Fibroblast of lung (primary cell): ENCODE data around the gene PDE4B. TPM values are rescaled to one million over a fixed set of nuclear protein-coding genes. Genes with fewer than 3 reads are reported as not detected.
A peak's percentile ranks its signal among the peaks of the same experiment; 100 is the strongest.

Experiments
- DNase-seq, 2 donors: peaks; one replicate each; pipeline versions ENCODE4 v3.0.0 to v3.0.0-alpha.2; 2010; ENCODE audit warnings: low read depth in 2 of 2
- H2AFZ ChIP-seq: 2 replicates; pipeline ENCODE4 v1.5.1; 2012; ENCODE audit warnings: low read length, control low read depth, inconsistent platforms
- H3K27ac ChIP-seq: 2 replicates; pipeline ENCODE4 v1.5.1; 2011; ENCODE audit warnings: low read length, control low read depth; ENCODE audit not compliant: insufficient read depth
- H3K27me3 ChIP-seq: 2 replicates; pipeline ENCODE4 v1.5.1; 2011; ENCODE audit warnings: mild to moderate bottlenecking, low read length; ENCODE audit not compliant: control insufficient read depth, insufficient read depth
- H3K36me3 ChIP-seq: 2 replicates; pipeline ENCODE4 v1.5.1; 2011; ENCODE audit warnings: low read length; ENCODE audit not compliant: control insufficient read depth, insufficient read depth
- H3K4me1 ChIP-seq: 2 replicates; pipeline ENCODE4 v1.5.1; 2011; ENCODE audit warnings: low read length; ENCODE audit not compliant: control insufficient read depth, insufficient read depth; ENCODE audit errors: extremely low read depth
- H3K4me2 ChIP-seq: 2 replicates; pipeline ENCODE4 v1.5.1; 2011; ENCODE audit warnings: low read length, control low read depth; ENCODE audit not compliant: insufficient read depth; ENCODE audit errors: extremely low read depth
- H3K4me3 ChIP-seq, 4 experiments: fragments of 200-600 bp in 1 of 4; sonication (generic) in 1 of 4; replicated peaks in 1 of 4; 2 replicates each; pipeline ENCODE4 v1.5.1; 2011 to 2016; ENCODE audit warnings: low read length in 4 of 4, low read depth in 3 of 4, mild to moderate bottlenecking in 3 of 4, control low read depth in 2 of 4, inconsistent platforms in 1 of 4, mixed read lengths in 1 of 4; ENCODE audit not compliant: insufficient read depth in 1 of 4; ENCODE audit errors: control extremely low read depth in 1 of 4
- H3K79me2 ChIP-seq: 2 replicates; pipeline ENCODE4 v1.5.1; 2012; ENCODE audit warnings: mild to moderate bottlenecking, low read length, inconsistent platforms; ENCODE audit not compliant: control insufficient read depth, insufficient read depth
- H3K9ac ChIP-seq: 2 replicates; pipeline ENCODE4 v1.5.1; 2011; ENCODE audit warnings: mild to moderate bottlenecking, low read length, control low read depth; ENCODE audit not compliant: insufficient read depth
- H3K9me3 ChIP-seq: 2 replicates; pipeline ENCODE4 v1.5.1; 2012; ENCODE audit warnings: low read depth, low read length; ENCODE audit not compliant: control insufficient read depth, insufficient read depth
- H4K20me1 ChIP-seq: 2 replicates; pipeline ENCODE4 v1.5.1; 2011; ENCODE audit warnings: low read length; ENCODE audit not compliant: control insufficient read depth, insufficient read depth; ENCODE audit errors: extremely low read depth
- CTCF ChIP-seq, 2 donors: IDR thresholded peaks in 1 of 2; conservative IDR thresholded peaks in 1 of 2; 1 replicate in 1 of 2; 2 replicates in 1 of 2; pipeline ENCODE4 v1.5.1; 2011 to 2012; ENCODE audit warnings: low read length in 2 of 2, control low read depth in 1 of 2, inconsistent platforms in 1 of 2, low read depth in 1 of 2, mild to moderate bottlenecking in 1 of 2
- EZH2 ChIP-seq: IDR thresholded peaks from 2 replicates; pipeline ENCODE4 v1.5.1; 2012; ENCODE audit warnings: low read length, control low read depth, mild to moderate bottlenecking; ENCODE audit errors: missing control alignments
- polyA plus RNA-seq, 2 donors: library from polyadenylated mRNA; depleted of rRNA in 1 of 2; stranded (reverse) in 1 of 2; unstranded in 1 of 2; fragments of >200 nt; gene quantifications; 2 replicates each; pipeline ENCODE4 v1.2.1, GENCODE V29; 2011 to 2012; ENCODE audit warnings: missing spikeins in 1 of 2
- total RNA-seq: library from RNA; depleted of rRNA; stranded (reverse); fragments of >200 nt; gene quantifications from 2 replicates; pipeline ENCODE4 v1.2.1, GENCODE V29; 2014

The PDE4B gene
- total and polyA plus RNA-seq, 2 donors (not counting 1 experiment from before 2014, with no cell fraction given): 3.7 to 19.8 TPM

DNA sequence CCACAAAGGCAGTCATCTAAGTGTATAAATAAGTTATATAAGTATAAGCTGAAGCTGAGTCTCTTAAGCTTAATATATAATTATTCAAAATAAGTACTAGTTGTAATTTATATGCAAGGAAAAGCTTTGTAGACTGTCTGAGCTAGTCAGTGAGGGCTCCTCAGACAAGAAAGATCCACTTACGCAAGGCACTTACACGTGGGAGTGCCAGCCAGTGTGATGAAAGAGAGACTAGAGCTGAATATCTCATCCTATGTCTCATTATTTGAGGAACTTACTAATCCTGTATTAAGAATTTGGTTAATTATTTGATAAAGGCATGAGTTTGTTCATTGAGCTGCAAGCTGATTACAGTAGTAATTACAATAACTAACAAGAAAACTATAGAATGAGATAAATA, 146.9 kb downstream of the PDE4B start:
- H3K27me3 ChIP-seq: no peaks in the 10 kb centered on the region
- H3K9ac ChIP-seq: no peak overlapping the region
- H3K4me3 ChIP-seq: no peak overlapping the region
- no peaks in the 10 kb centered on the region for H3K79me2 ChIP-seq
- H3K27ac ChIP-seq: no peak overlapping the region
- no peak overlapping the region for H3K4me2 ChIP-seq
- no peaks in the 10 kb centered on the region for H3K9me3 ChIP-seq
- H3K36me3 ChIP-seq: no peaks in the 10 kb centered on the region
- H3K4me1 ChIP-seq: no peaks in the 10 kb centered on the region
- no peak overlapping the region for H2AFZ ChIP-seq
- no peaks in the 10 kb centered on the region for H4K20me1 ChIP-seq
- TF ChIP-seq EZH2 (no peak), CTCF (conservative IDR thresholded peaks at IDR 0.05 in 1 of 2, IDR thresholded peaks at IDR 0.05 in 1 of 2; ENCODE audit: low read depth in 1 of 2, low read length in 2 of 2) (no peak)
- peak in 1 of 2 donors; percentile 24 for DNase-seq

DNA sequence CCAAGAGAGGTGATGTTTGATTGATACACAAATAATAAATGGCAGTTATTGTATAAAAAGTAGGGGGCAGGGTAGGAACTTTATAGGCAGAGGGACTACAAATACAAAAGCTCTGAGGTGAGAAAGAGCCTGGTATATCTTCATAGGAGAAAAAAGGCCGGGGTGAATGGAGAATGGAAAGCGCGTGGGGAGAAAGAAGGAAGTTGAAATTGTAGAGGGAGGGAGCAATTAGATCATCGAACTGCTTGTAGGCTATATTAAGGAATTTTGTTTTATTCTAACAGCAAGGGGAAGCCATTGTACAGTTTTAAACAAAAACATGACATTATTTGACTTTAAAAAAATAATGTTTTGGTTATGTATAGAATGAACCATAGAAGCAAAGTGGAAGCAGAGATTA, 147.4 kb downstream of the PDE4B start:
- Histone ChIP-seq H3K4me1 (no peaks in the 10 kb centered on the region), H3K79me2 (no peaks in the 10 kb centered on the region), H2AFZ (no peak overlapping the region), H3K27ac (no peak overlapping the region), H3K27me3 (no peaks in the 10 kb centered on the region), H3K4me3 (no peak overlapping the region), H3K4me2 (no peak overlapping the region), H3K9me3 (no peaks in the 10 kb centered on the region), H3K9ac (no peak overlapping the region), H3K36me3 (no peaks in the 10 kb centered on the region), H4K20me1 (no peaks in the 10 kb centered on the region)
- DNase-seq: no peak
- TF ChIP-seq CTCF (conservative IDR thresholded peaks at IDR 0.05 in 1 of 2, IDR thresholded peaks at IDR 0.05 in 1 of 2; ENCODE audit: low read depth in 1 of 2, low read length in 2 of 2) (no peak), EZH2 (no peak)

GRCh38 chr1:65942476-65942875, 149.8 kb downstream of the PDE4B start:
- H3K79me2 ChIP-seq: no peaks in the 10 kb centered on the region
- no peak overlapping the region for H3K4me2 ChIP-seq
- no peaks in the 10 kb centered on the region for H4K20me1 ChIP-seq
- TF ChIP-seq CTCF (conservative IDR thresholded peaks at IDR 0.05 in 1 of 2, IDR thresholded peaks at IDR 0.05 in 1 of 2; ENCODE audit: low read depth in 1 of 2, low read length in 2 of 2) (no peak), EZH2 (no peak)
- H3K4me1 ChIP-seq: no peaks in the 10 kb centered on the region
- no peaks in the 10 kb centered on the region for H3K9me3 ChIP-seq
- no peak overlapping the region for H2AFZ ChIP-seq
- no peaks in the 10 kb centered on the region for H3K36me3 ChIP-seq
- DNase-seq: no peak
- no peak overlapping the region for H3K4me3 ChIP-seq
- H3K9ac ChIP-seq: no peak overlapping the region
- no peaks in the 10 kb centered on the region for H3K27me3 ChIP-seq
- H3K27ac ChIP-seq: no peak overlapping the region
